Adrenal gland (tissue), 19 donors: ENCODE results near the gene OR5AU1. TPM values are rescaled to one million over a fixed set of nuclear protein-coding genes. Genes with fewer than 3 reads are reported as not detected.

Experiments used
- DNase-seq, 7 donors: peaks; one replicate each; pipeline ENCODE4 v3.0.0-alpha.2; 2019 to 2020
- H3K27ac ChIP-seq, 5 donors: fragments of 200-600 bp; sonication (generic) in 4 of 5; 1 replicate in 3 of 5; 2 replicates in 2 of 5; pipeline versions ENCODE4 v1.5.1 to v1.8.0; 2016 to 2020; ENCODE audit warnings: mild to moderate bottlenecking in 1 of 5
- H3K27me3 ChIP-seq: fragments of 200-600 bp; 2 replicates; pipeline ENCODE4 v1.8.0; 2021
- H3K36me3 ChIP-seq, 2 donors: fragments of 200-600 bp; replicated peaks in 1 of 2; 1 replicate in 1 of 2; 2 replicates in 1 of 2; pipeline versions ENCODE4 v1.5.1 to v1.8.0; 2018 to 2022
- H3K4me1 ChIP-seq, 2 donors: fragments of 200-600 bp; replicated peaks in 1 of 2; 1 replicate in 1 of 2; 2 replicates in 1 of 2; pipeline versions ENCODE4 v1.5.1 to v1.8.0; 2018 to 2021
- H3K4me3 ChIP-seq, 4 donors: fragments of 200-600 bp; sonication (generic) in 3 of 4; one replicate each; pipeline ENCODE4 v1.5.1; 2016 to 2018
- H3K9me3 ChIP-seq, 3 donors: fragments of 200-600 bp; sonication (generic) in 1 of 3; replicated peaks in 1 of 3; 1 replicate in 2 of 3; 2 replicates in 1 of 3; pipeline versions ENCODE4 v1.5.1 to v1.8.0; 2016 to 2021
- POLR2A ChIP-seq, 2 donors: fragments of 450-650 bp; IDR thresholded peaks; one replicate each; pipeline ENCODE4 v1.6.1; 2017; ENCODE audit warnings: antibody characterized with exemption in 2 of 2, mild to moderate bottlenecking in 2 of 2, moderate library complexity in 1 of 2
- WGBS, 4 donors: extraction: QIAGEN DNeasy Blood & Tissue Kit in 2 of 4; methylation state at CpG; one replicate each; pipeline versions ENCODE4 v1.1.5 to v1.1.7; 2013 to 2017; 5-methylcytosine and 5-hydroxymethylcytosine counted together
- intact Hi-C, 2 donors: fragments of 100-400 bp; cut with DNase I; formaldehyde crosslinking; loops; one replicate each; pipeline versions ENCODE4 v1.14.1 to v1.15.0; 2022 to 2023
- long read RNA-seq, 10 donors: library from polyadenylated mRNA in 3 of 10; unstranded in 2 of 10; stranded (forward) in 1 of 10; transcript quantifications; one replicate each; pipeline ENCODE4 v2.0.0 and lab custom pipeline, GENCODE V29; 2021 to 2026
- polyA plus RNA-seq, 3 donors: library from polyadenylated mRNA; stranded (reverse); fragments of 200-250 nt in 2 of 3; fragments of 350-450 nt in 1 of 3; fragmentation: Illumina TruSeq in 1 of 3; extraction: RNeasy Lipid Tissue Mini Kit (QIAGEN cat#74804) in 1 of 3; gene quantifications; one replicate each; pipeline ENCODE4 v1.2.3, GENCODE V29; 2013 to 2014
- total RNA-seq, 9 donors: library from RNA; depleted of rRNA in 4 of 9; stranded (reverse); fragments of >200 nt in 4 of 9; fragments of 120-200 nt in 1 of 9; fragmentation: NEBNext Ultra II Directional in 1 of 9; extraction: Animal tissue kit (Norgen Biotek cat#: 25700) in 1 of 9; gene quantifications; one replicate each; pipeline versions ENCODE4 v1.1.0 to v1.2.4, GENCODE V29; 2013 to 2023
- TF ChIP-seq, protein P1 (sequence below), 6 experiments: fragments of 450-650 bp in 4 of 6; fragments of 200-600 bp in 2 of 6; sonication (generic) in 1 of 6; IDR thresholded peaks; 1 replicate in 5 of 6; 2 replicates in 1 of 6; pipeline versions ENCODE4 v1.5.1 to v1.8.0; 2016 to 2021; ENCODE audit warnings: antibody characterized with exemption in 6 of 6, mild to moderate bottlenecking in 2 of 6, moderate library complexity in 1 of 6
- donor health status: healthy with polysubstance abuse.
- donor health status: Bipolar disorder and iron deficiency.
- donor health status: DM: yes; HTN: yes; CAD: no.
- donor health status: DM: no; HTN: no; CAD: no.
- donor health status: DM: no; HTN: no; CAD: no.
- donor health status: DM: yes; HTN: yes; CAD: no.

OR5AU1 gene
- total RNA-seq: not detected
- not detected for polyA plus RNA-seq
- long read RNA-seq, donor 1: 0 reads
- long read RNA-seq, donor 2: 0 reads
- long read RNA-seq, donor 3: 0 reads
- long read RNA-seq, donor 4: 0 reads
- long read RNA-seq, donor 5: 0 reads
- long read RNA-seq, donor 6: 0 reads
- long read RNA-seq, donor 7: 0 reads
- long read RNA-seq, donor 8: 0 reads
- long read RNA-seq, donor 9: 0 reads
- long read RNA-seq, donor 10: 0 reads

DNA sequence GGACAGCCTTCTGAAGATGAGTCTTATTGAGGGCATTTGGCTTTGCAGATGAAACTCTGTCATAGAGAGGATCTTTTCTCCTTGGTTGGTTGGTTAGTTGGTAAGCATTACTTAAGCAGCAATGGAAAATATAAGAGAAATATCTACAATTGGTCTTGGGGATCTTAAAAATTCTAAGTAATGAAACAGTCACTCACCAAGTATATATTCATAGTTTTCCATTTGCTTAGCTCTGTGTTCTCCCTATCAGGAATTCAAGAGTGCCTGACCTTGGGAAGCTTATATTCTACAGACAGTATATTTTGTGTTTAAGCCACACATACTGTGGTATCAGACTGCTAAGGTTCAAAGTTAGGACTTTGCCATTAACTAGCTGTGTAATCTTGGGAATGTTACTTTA lies at the start of gene OR5AU1:
OR5AU1 (minus strand) TSS at position 101 of the 400 bp plus-strand sequence. CDS start 191 bp downstream, outside the sequence.
- H3K4me3 ChIP-seq: no peak within 1 kb of the TSS
- no peaks in the 10 kb centered on the region for H3K9me3 ChIP-seq
- intact Hi-C loops: no loop called here
- H3K27ac ChIP-seq: no peak within 1 kb of the TSS
- H3K36me3 ChIP-seq: no peaks in the 10 kb centered on the region
- no peaks in the 10 kb centered on the region for H3K4me1 ChIP-seq
- TF ChIP-seq, protein P1, sequence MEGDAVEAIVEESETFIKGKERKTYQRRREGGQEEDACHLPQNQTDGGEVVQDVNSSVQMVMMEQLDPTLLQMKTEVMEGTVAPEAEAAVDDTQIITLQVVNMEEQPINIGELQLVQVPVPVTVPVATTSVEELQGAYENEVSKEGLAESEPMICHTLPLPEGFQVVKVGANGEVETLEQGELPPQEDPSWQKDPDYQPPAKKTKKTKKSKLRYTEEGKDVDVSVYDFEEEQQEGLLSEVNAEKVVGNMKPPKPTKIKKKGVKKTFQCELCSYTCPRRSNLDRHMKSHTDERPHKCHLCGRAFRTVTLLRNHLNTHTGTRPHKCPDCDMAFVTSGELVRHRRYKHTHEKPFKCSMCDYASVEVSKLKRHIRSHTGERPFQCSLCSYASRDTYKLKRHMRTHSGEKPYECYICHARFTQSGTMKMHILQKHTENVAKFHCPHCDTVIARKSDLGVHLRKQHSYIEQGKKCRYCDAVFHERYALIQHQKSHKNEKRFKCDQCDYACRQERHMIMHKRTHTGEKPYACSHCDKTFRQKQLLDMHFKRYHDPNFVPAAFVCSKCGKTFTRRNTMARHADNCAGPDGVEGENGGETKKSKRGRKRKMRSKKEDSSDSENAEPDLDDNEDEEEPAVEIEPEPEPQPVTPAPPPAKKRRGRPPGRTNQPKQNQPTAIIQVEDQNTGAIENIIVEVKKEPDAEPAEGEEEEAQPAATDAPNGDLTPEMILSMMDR (IDR thresholded peaks at IDR 0.05): no peak
- TF ChIP-seq POLR2A (IDR thresholded peaks at IDR 0.05): no peak
- no peaks in the 10 kb centered on the region for H3K27me3 ChIP-seq
- DNase-seq: no peak

DNA sequence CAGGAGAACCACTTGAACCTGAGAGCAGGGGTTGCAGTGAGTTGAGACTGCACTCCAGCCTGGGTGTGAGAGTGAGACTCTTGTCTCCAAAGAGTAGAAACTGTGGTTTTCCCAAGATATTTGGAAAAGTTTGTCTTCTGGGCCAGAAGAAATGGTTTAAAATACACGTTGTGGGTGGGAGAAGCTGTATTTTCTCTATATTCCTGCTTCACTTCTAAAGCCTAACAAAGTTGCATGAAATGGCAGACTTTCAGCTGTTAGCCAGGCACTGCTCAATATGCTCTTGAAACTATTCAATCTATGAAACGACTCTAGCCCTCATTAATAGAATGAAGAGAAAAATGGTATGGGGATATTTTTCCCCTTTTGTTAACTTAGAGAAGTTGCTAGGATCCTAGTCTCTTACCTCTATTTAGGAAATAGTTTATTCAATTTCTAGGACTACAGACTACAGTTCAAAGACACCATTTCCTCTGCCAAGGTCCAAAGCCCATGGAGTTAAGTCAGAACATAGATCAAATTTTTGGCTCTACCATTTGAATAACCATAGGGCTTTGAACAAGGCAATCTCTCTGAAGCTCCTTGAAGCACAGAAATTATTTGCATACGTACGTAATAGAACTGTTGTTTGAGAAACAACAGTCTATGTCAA lies 49.3 kb upstream of the OR5AU1 start:
- intact Hi-C loops: no loop called here

DNA sequence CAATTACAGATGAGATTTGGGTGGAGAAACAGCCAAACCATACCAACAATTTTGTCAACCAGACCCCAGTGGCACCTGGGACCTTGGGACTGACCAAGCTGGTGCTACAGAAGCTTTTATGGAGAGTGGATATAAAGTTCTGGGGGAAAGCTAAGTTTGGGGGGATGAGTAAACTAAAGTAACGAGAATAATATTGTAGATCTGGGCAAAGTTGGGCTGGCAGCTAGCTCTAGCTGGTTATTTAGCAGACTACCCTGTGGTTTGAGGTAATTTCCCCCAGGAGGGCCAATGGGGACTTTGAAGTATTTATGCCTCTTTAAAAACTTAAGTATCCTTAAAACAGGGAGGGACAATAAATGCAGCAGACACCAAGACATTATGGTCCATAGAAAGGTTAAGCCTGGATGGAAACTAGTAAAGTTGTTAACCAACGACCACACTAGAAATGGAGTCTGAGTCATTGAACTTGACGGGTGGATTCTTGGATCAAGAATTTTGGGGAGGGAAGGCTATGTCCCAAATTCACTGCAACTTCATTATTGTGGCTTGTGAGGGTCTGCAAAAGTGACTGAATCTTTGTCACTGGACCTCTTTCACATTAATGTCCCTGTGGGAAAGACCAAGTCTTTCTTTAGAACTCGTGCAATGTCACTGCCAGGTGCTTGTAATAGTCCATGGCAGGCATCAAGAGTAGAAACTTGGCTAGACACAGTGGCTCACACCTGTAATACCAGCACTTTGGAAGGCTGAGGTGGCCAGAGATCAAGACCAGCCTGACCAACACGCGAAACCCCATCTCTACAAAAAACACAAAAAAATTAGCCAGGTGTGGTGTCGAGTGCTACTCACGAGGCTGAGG lies 48.5 kb upstream of the OR5AU1 start:
- H3K27me3 ChIP-seq: no peaks in the 10 kb centered on the region
- peaks cover 0 to 45% of the 10 kb centered on the region in 2 donors for H3K36me3 ChIP-seq
- H3K4me1 ChIP-seq: no peaks in the 10 kb centered on the region
- no peak overlapping the region for H3K27ac ChIP-seq
- DNase-seq: no peak
- H3K9me3 ChIP-seq: no peaks in the 10 kb centered on the region
- intact Hi-C loops: no loop called here
- H3K4me3 ChIP-seq: no peak overlapping the region
- 89 to 94% (median 94%) methylated on average over 8 of the region's 8 CpGs for WGBS, 4 donors
- TF ChIP-seq, protein P1 (IDR thresholded peaks at IDR 0.05): no peak
- TF ChIP-seq POLR2A (IDR thresholded peaks at IDR 0.05): no peak

More for the DNA sequence above, 49.3 kb upstream of the OR5AU1 start:
- no peak for DNase-seq
- Histone ChIP-seq H3K4me1 (no peaks in the 10 kb centered on the region), H3K36me3 (peaks cover 0 to 52% of the 10 kb centered on the region in 2 donors), H3K9me3 (no peaks in the 10 kb centered on the region), H3K4me3 (no peak overlapping the region), H3K27ac (no peak overlapping the region), H3K27me3 (no peaks in the 10 kb centered on the region)
- 82 to 91% (median 89%) methylated on average over 4 of the region's 4 CpGs for WGBS, 4 donors
- TF ChIP-seq, protein P1 (IDR thresholded peaks at IDR 0.05): no peak
- TF ChIP-seq POLR2A (IDR thresholded peaks at IDR 0.05): no peak

DNA sequence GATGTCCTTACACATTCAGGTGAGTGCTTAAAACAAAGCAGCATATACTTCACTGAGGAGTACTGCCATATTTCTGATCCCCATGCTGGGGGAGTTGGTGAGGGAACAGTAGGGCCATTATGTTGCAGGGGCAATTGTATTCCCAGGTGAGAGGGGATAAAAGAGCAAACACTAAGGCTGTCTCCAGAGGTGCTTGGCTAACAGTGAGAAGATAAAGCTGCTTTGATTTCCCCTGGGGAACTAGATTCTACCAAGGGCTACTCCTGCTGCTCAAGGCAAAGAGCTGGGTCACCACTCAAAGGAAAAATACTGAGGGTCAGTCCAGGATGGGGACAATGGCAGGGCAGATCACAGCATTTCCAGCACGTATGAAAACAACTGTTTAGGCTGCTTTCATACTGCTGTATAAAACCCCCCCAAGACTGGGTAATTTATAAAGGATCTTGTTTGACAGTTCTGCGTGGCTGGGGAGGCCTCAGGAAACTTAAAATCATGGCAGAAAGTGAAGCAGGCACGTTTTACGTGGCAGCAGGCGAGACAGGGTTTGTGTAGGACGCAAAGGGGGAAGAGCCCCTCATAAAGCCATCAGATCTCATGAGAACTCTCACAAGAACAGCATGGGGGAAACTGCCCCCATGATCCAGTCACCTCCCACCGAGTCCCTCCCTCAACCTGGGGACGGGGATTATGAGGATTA lies 47.8 kb upstream of the OR5AU1 start:
- intact Hi-C loops: no loop called here
- H3K27ac ChIP-seq: no peak overlapping the region
- TF ChIP-seq, protein P1 (IDR thresholded peaks at IDR 0.05): no peak
- TF ChIP-seq POLR2A (IDR thresholded peaks at IDR 0.05): no peak
- no peak for DNase-seq
- no peaks in the 10 kb centered on the region for H3K4me1 ChIP-seq
- H3K36me3 ChIP-seq: peaks cover 0 to 37% of the 10 kb centered on the region in 2 donors
- 76 to 86% (median 81%) methylated on average over 8 of the region's 8 CpGs for WGBS, 4 donors
- no peak overlapping the region for H3K4me3 ChIP-seq
- no peaks in the 10 kb centered on the region for H3K9me3 ChIP-seq
- H3K27me3 ChIP-seq: no peaks in the 10 kb centered on the region
